ENCODE data around the gene HORMAD2.

- TF ChIP-seq, protein P1, sequence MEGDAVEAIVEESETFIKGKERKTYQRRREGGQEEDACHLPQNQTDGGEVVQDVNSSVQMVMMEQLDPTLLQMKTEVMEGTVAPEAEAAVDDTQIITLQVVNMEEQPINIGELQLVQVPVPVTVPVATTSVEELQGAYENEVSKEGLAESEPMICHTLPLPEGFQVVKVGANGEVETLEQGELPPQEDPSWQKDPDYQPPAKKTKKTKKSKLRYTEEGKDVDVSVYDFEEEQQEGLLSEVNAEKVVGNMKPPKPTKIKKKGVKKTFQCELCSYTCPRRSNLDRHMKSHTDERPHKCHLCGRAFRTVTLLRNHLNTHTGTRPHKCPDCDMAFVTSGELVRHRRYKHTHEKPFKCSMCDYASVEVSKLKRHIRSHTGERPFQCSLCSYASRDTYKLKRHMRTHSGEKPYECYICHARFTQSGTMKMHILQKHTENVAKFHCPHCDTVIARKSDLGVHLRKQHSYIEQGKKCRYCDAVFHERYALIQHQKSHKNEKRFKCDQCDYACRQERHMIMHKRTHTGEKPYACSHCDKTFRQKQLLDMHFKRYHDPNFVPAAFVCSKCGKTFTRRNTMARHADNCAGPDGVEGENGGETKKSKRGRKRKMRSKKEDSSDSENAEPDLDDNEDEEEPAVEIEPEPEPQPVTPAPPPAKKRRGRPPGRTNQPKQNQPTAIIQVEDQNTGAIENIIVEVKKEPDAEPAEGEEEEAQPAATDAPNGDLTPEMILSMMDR (IDR thresholded peaks at IDR 0.05) = no peak
- TF ChIP-seq POLR2AphosphoS5 (IDR thresholded peaks at IDR 0.05) (no peak), POLR2A (IDR thresholded peaks at IDR 0.05) (no peak), EP300 (IDR thresholded peaks at IDR 0.05) (no peak)
Measured at GRCh38 chr22:30031764-30032455, 48.4 kb upstream of the HORMAD2 start.
